K562 (cell line): Measurements from ENCODE around the gene MCFD2. TPM values are rescaled to one million over a fixed set of nuclear protein-coding genes. Genes with fewer than 3 reads are reported as not detected.

Source experiments
- CBX1 ChIP-seq: sonication (generic); IDR thresholded peaks from 2 replicates; pipeline ENCODE4 v1.6.1; 2016; ENCODE audit warnings: antibody characterized with exemption, low read depth, mild to moderate bottlenecking
- CBX2 ChIP-seq: fragments of 200-600 bp; sonication (generic); IDR thresholded peaks from one replicate; pipeline ENCODE4 v1.6.1; 2012; ENCODE audit warnings: mild to moderate bottlenecking, low read length, inconsistent platforms; ENCODE audit not compliant: insufficient read depth, poor library complexity, severe bottlenecking
- CHD1 ChIP-seq: fragments of 200-600 bp; sonication (generic); IDR thresholded peaks from one replicate; pipeline ENCODE4 v1.6.1; 2012; ENCODE audit warnings: mild to moderate bottlenecking, moderate library complexity, low read length, inconsistent platforms
- DACH1 ChIP-seq: fragments of 450-650 bp; IDR thresholded peaks from 2 replicates; pipeline ENCODE4 v1.6.1; 2018; ENCODE audit not compliant: partially characterized antibody
- KAT2B ChIP-seq: IDR thresholded peaks from one replicate; pipeline ENCODE4 v1.6.1; 2012; ENCODE audit warnings: low read depth, mild to moderate bottlenecking, control low read depth, inconsistent platforms, low read length, moderate library complexity
- KHSRP ChIP-seq: fragments of 450-650 bp; IDR thresholded peaks from 2 replicates; pipeline ENCODE4 v1.6.1; 2017
- MECOM ChIP-seq: fragments of 250-450 bp; sonication (Bioruptor Pico); IDR thresholded peaks from 2 replicates; pipeline ENCODE4 v1.8.0; 2022; ENCODE audit warnings: inconsistent platforms
- MTA1 ChIP-seq: fragments of 450-650 bp; IDR thresholded peaks from 2 replicates; pipeline ENCODE4 v1.6.1; 2017; ENCODE audit warnings: borderline replicate concordance
- NCOA1 ChIP-seq: fragments of 450-650 bp; IDR thresholded peaks from 2 replicates; pipeline ENCODE4 v1.6.1; 2016; ENCODE audit warnings: low read depth
- NR2C1 ChIP-seq, 2 experiments: fragments of 450-650 bp; IDR thresholded peaks; 2 replicates each; pipeline ENCODE4 v1.6.1; 2017; ENCODE audit warnings: mild to moderate bottlenecking in 2 of 2, antibody characterized with exemption in 1 of 2, inconsistent platforms in 1 of 2, missing compliant biosample characterization in 1 of 2, missing genetic modification characterization in 1 of 2
- POLR2H ChIP-seq: IDR thresholded peaks from 2 replicates; pipeline ENCODE4 v1.6.1; 2016; ENCODE audit warnings: missing genetic modification characterization, low read depth, mild to moderate bottlenecking, control low read depth, missing compliant biosample characterization, moderate library complexity
- PTTG1 ChIP-seq: fragments of 450-650 bp; IDR thresholded peaks from 2 replicates; pipeline ENCODE4 v1.6.1; 2016; ENCODE audit warnings: low read depth, mild to moderate bottlenecking, missing genetic modification characterization, missing compliant biosample characterization
- RBBP5 ChIP-seq: fragments of 200-600 bp; sonication (generic); IDR thresholded peaks from 2 replicates; pipeline ENCODE4 v1.6.1; 2012; ENCODE audit warnings: borderline replicate concordance, mild to moderate bottlenecking, low read length, control low read depth, inconsistent platforms; ENCODE audit not compliant: insufficient read depth, poor library complexity, severe bottlenecking
- RBFOX2 ChIP-seq: fragments of 200-400 bp; formaldehyde crosslinking; IDR thresholded peaks from 2 replicates; pipeline ENCODE4 v1.6.1; 2017; ENCODE audit warnings: low read depth, mild to moderate bottlenecking, low read length, moderate library complexity
- RREB1 ChIP-seq: fragments of 250-450 bp; sonication (Bioruptor Pico); IDR thresholded peaks from 2 replicates; pipeline ENCODE4 v1.4.0; 2020
- SIN3A ChIP-seq, 2 experiments: fragments of 150-350 bp in 1 of 2; IDR thresholded peaks; 2 replicates each; pipeline ENCODE4 v1.6.1; 2011 to 2016; ENCODE audit warnings: borderline replicate concordance in 2 of 2, low read depth in 2 of 2, low read length in 2 of 2, mild to moderate bottlenecking in 2 of 2, moderate library complexity in 2 of 2; ENCODE audit not compliant: control insufficient read depth in 1 of 2
- TAF1 ChIP-seq: IDR thresholded peaks from 2 replicates; pipeline ENCODE4 v1.6.1; 2011; ENCODE audit warnings: mild to moderate bottlenecking, low read length, moderate library complexity; ENCODE audit not compliant: insufficient read depth, control insufficient read depth, severe bottlenecking; ENCODE audit errors: extremely low read depth
- ZNF384 ChIP-seq: IDR thresholded peaks from 2 replicates; pipeline ENCODE4 v1.6.1; 2012; ENCODE audit warnings: low read depth, low read length, improper control_type of control experiment
- polyA plus RNA-seq, 8 experiments: library from polyadenylated mRNA; depleted of rRNA in 4 of 8; stranded (reverse) in 5 of 8; unstranded in 3 of 8; fragments of >200 nt; fragmentation: Nextera tagmentation in 2 of 8; fragmentation: Illumina TruSeq in 1 of 8; extraction: Ambion mirVana in 2 of 8; extraction: Trizol in 1 of 8; gene quantifications; 2 replicates each; pipeline versions ENCODE4 v1.2.1 to v1.2.3, GENCODE V29; 2011 to 2014; ENCODE audit warnings: inconsistent platforms in 1 of 8, missing spikeins in 1 of 8
- total RNA-seq, 7 experiments: library from RNA; depleted of rRNA in 6 of 7; stranded (reverse); fragments of >200 nt in 6 of 7; fragmentation: Illumina TruSeq in 2 of 7; extraction: Trizol in 2 of 7; gene quantifications; 2 replicates each; pipeline versions ENCODE4 v1.2.1 to v1.2.3, GENCODE V29; 2011 to 2021; ENCODE audit warnings: low replicate concordance in 1 of 7
- TF ChIP-seq, protein P1 (sequence below): fragments of 150-350 bp; conservative IDR thresholded peaks from 2 replicates; pipeline ENCODE4 v1.6.1; 2014; ENCODE audit warnings: low read length

MCFD2 gene
- total and polyA plus RNA-seq, 9 of the 15 experiments (the other 6 are each of a cell fraction or from before 2014, with no cell fraction given), result 78.6 to 237 (median 123) TPM

- TF ChIP-seq PTTG1 (tag), result no peak
- TF ChIP-seq RBFOX2, result peak; percentile 86
- TF ChIP-seq NCOA1, result no peak
- no peak for TF ChIP-seq CBX2
- no peak for TF ChIP-seq RREB1 (CRISPR knock-in tag)
- TF ChIP-seq MTA1, result peak; percentile 70; the same call in 1 of the 2 replicates
- TF ChIP-seq POLR2H, result peak; percentile 42
- peak; percentile 70 to 83; a peak in 2 of 4 replicates for TF ChIP-seq SIN3A (IDR thresholded peaks at IDR 0.05; ENCODE audit: borderline replicate concordance in 2 of 2, control insufficient read depth in 1 of 2, low read depth in 2 of 2, low read length in 2 of 2)
- TF ChIP-seq RBBP5, result peak; percentile 55
- peak; percentile 54 for TF ChIP-seq TAF1
- no peak for TF ChIP-seq KHSRP
- TF ChIP-seq, protein P1, sequence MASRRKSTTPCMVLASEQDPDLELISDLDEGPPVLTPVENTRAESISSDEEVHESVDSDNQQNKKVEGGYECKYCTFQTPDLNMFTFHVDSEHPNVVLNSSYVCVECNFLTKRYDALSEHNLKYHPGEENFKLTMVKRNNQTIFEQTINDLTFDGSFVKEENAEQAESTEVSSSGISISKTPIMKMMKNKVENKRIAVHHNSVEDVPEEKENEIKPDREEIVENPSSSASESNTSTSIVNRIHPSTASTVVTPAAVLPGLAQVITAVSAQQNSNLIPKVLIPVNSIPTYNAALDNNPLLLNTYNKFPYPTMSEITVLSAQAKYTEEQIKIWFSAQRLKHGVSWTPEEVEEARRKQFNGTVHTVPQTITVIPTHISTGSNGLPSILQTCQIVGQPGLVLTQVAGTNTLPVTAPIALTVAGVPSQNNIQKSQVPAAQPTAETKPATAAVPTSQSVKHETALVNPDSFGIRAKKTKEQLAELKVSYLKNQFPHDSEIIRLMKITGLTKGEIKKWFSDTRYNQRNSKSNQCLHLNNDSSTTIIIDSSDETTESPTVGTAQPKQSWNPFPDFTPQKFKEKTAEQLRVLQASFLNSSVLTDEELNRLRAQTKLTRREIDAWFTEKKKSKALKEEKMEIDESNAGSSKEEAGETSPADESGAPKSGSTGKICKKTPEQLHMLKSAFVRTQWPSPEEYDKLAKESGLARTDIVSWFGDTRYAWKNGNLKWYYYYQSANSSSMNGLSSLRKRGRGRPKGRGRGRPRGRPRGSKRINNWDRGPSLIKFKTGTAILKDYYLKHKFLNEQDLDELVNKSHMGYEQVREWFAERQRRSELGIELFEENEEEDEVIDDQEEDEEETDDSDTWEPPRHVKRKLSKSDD, result no peak
- TF ChIP-seq KAT2B, result no peak
- TF ChIP-seq CBX1, result no peak
- no peak for TF ChIP-seq NR2C1 (IDR thresholded peaks at IDR 0.05)
- no peak for TF ChIP-seq NR2C1 (tag; IDR thresholded peaks at IDR 0.05)
- TF ChIP-seq ZNF384, result no peak
- no peak for TF ChIP-seq DACH1
- TF ChIP-seq MECOM (CRISPR knock-in tag), result 0 out of 2 replicates have a peak, but pooled peaks have one; percentile 18
- no peak for TF ChIP-seq CHD1
Measured at GRCh38 chr2:46915811-46916630, 415 bp upstream of the MCFD2 start (continued).
